ENCODE data around the gene NFIC.

The NFIC gene

GRCh38 chr19:3468211-3468610 lies 101.8 kb downstream of the NFIC start:
- H3K36me3 ChIP-seq, result peaks cover 11 to 16% (median 13%) of the 10 kb centered on the region in 3 donors
- peaks cover 10 to 90% (median 74%) of the 10 kb centered on the region in 4 donors for H3K4me1 ChIP-seq
- DNase-seq, result no peak
- TF ChIP-seq CTCF (IDR thresholded peaks at IDR 0.05), result no peak
- no peaks in the 10 kb centered on the region for H3K27me3 ChIP-seq
- peak overlapping the region; percentile 94 to 98 for H3K27ac ChIP-seq
- intact Hi-C loops (cut with DNase I; ENCODE audit: low total_unique reads), result loop anchor here (5.0 to 10.0 kb wide), 2 partner anchors 36 to 137 kb away; partner anchors contain the start of gene TBXA2R
- H3K9me3 ChIP-seq, result no peaks in the 10 kb centered on the region
- H3K4me3 ChIP-seq, result no peak overlapping the region

- H3K36me3 ChIP-seq, result no peaks in the 10 kb centered on the region
- intact Hi-C loops (cut with DNase I; ENCODE audit: low total_unique reads), result loop anchor here (2.0 to 10.0 kb wide), 3 partner anchors 38 to 141 kb away; partner anchors contain the start of gene TBXA2R
- DNase-seq, result no peak
- peak overlapping the region; percentile 94 to 98 for H3K27ac ChIP-seq
- peaks cover 5 to 73% (median 59%) of the 10 kb centered on the region in 4 donors for H3K4me1 ChIP-seq
- H3K27me3 ChIP-seq, result peaks cover 0 to 6% of the 10 kb centered on the region in 2 donors
- H3K4me3 ChIP-seq, result no peak overlapping the region
- no peaks in the 10 kb centered on the region for H3K9me3 ChIP-seq
- TF ChIP-seq CTCF (IDR thresholded peaks at IDR 0.05), result no peak
Measured at GRCh38 chr19:3469638-3470499, 103.5 kb downstream of the NFIC start.

GRCh38 chr19:3470500-3471128 lies 104.2 kb downstream of the NFIC start:
- H3K27ac ChIP-seq, result peak overlapping the region; percentile 94 to 98

GRCh38 chr19:3471954-3472655 lies 105.7 kb downstream of the NFIC start:
- Histone ChIP-seq H3K4me3 (peak overlapping the region in 1 of 2 donors; percentile 13), H3K9me3 (no peaks in the 10 kb centered on the region), H3K4me1 (peaks cover 5 to 51% (median 40%) of the 10 kb centered on the region in 4 donors), H3K36me3 (no peaks in the 10 kb centered on the region), H3K27ac (peak overlapping the region in 1 of 2 donors; percentile 4), H3K27me3 (peaks cover 0 to 12% of the 10 kb centered on the region in 2 donors)
- peak; percentile 89 to 91 for TF ChIP-seq CTCF (IDR thresholded peaks at IDR 0.05)
- DNase-seq, result no peak
- intact Hi-C loops (cut with DNase I; ENCODE audit: low total_unique reads), result loop anchor here (2.0 kb wide), 1 partner anchor 143 kb away; no protein-coding TSS in a partner anchor

More at GRCh38 chr19:3470500-3471128, 104.2 kb downstream of the NFIC start:
- Histone ChIP-seq H3K9me3 (no peaks in the 10 kb centered on the region), H3K4me1 (peaks cover 5 to 66% (median 54%) of the 10 kb centered on the region in 4 donors), H3K27me3 (peaks cover 0 to 6% of the 10 kb centered on the region in 2 donors), H3K36me3 (no peaks in the 10 kb centered on the region), H3K4me3 (no peak overlapping the region)
- intact Hi-C loops (cut with DNase I; ENCODE audit: low total_unique reads), result loop anchor here (2.0 kb wide), 1 partner anchor 142 kb away; no protein-coding TSS in a partner anchor
- DNase-seq, result no peak
- TF ChIP-seq CTCF (IDR thresholded peaks at IDR 0.05), result no peak

GRCh38 chr19:3474010-3474409 lies 107.6 kb downstream of the NFIC start:
- DNase-seq, result no peak
- H3K4me3 ChIP-seq, result no peak overlapping the region
- H3K4me1 ChIP-seq, result peaks cover 5 to 32% (median 25%) of the 10 kb centered on the region in 4 donors
- H3K27me3 ChIP-seq, result peaks cover 0 to 12% of the 10 kb centered on the region in 2 donors
- no peak overlapping the region for H3K27ac ChIP-seq
- no peak for TF ChIP-seq CTCF (IDR thresholded peaks at IDR 0.05)
- intact Hi-C loops (cut with DNase I; ENCODE audit: low total_unique reads), result no loop called here
- H3K36me3 ChIP-seq, result no peaks in the 10 kb centered on the region
- no peaks in the 10 kb centered on the region for H3K9me3 ChIP-seq
